COLO829 (cell line): Measurements from ENCODE around the gene MBD3L3.
"Not testable (repeated sequence)": the region's sequence is repeated elsewhere in the genome, so short reads cannot be mapped to it uniquely, and the experiment has no call there.

Experiments used
- DNase-seq: peaks from one replicate; pipeline ENCODE4 v3.0.0; 2012; ENCODE audit warnings: low spot score

MBD3L3 gene

GRCh38 chr19:7063339-7063738 lies 4.9 kb upstream of the MBD3L3 start:
- DNase-seq: no peak

GRCh38 chr19:7059977-7060376 lies 1.5 kb upstream of the MBD3L3 start:
- not testable (repeated sequence) for DNase-seq

- not testable (repeated sequence) for DNase-seq
These were observed 2.1 kb downstream of the MBD3L3 start for GRCh38 chr19:7056371-7056770.

- not testable (repeated sequence) for DNase-seq
These were observed 2.8 kb downstream of the MBD3L3 start for GRCh38 chr19:7055679-7056078.

GRCh38 chr19:7054635-7055368 lies 3.7 kb downstream of the MBD3L3 start:
- DNase-seq: not testable (repeated sequence)

GRCh38 chr19:7052896-7053295 lies 5.6 kb downstream of the MBD3L3 start:
- not testable (repeated sequence) for DNase-seq

- DNase-seq: not testable (repeated sequence)
These were observed 7.1 kb downstream of the MBD3L3 start for GRCh38 chr19:7051421-7051820.

- not testable (repeated sequence) for DNase-seq
These were observed 9.5 kb downstream of the MBD3L3 start, which contains the start of gene MBD3L2 for GRCh38 chr19:7049021-7049420. Gene MBD3L2 (plus strand): TSS chr19:7049321. CDS start chr19:7049374, 53 bp downstream.

GRCh38 chr19:7041563-7041962 lies 16.9 kb downstream of the MBD3L3 start:
- not testable (repeated sequence) for DNase-seq

- not testable (repeated sequence) for DNase-seq
These were observed 18.4 kb downstream of the MBD3L3 start, which contains the start of gene MBD3L4 for GRCh38 chr19:7040079-7040478. Gene MBD3L4 (minus strand): TSS chr19:7040179. CDS start chr19:7040144, 35 bp downstream.

- DNase-seq: not testable (repeated sequence)
These were observed 28.2 kb downstream of the MBD3L3 start, which contains the start of gene MBD3L5 for GRCh38 chr19:7030278-7030677. Gene MBD3L5 (plus strand): TSS chr19:7030578. CDS start chr19:7030612, 34 bp downstream.

- DNase-seq: not testable (repeated sequence)
These were observed 29.7 kb downstream of the MBD3L3 start for GRCh38 chr19:7028790-7029189.

GRCh38 chr19:7021331-7021730 lies 37.1 kb downstream of the MBD3L3 start, which contains the start of gene MBD3L2B:
Gene MBD3L2B (minus strand): TSS chr19:7021431. CDS start chr19:7021397, 34 bp downstream.
- not testable (repeated sequence) for DNase-seq

GRCh38 chr19:7018828-7019227 lies 39.6 kb downstream of the MBD3L3 start:
- DNase-seq: no peak

GRCh38 chr19:7013678-7014077 lies 44.8 kb downstream of the MBD3L3 start:
- peak; percentile 64 for DNase-seq

GRCh38 chr19:7010722-7011593 lies 47.5 kb downstream of the MBD3L3 start:
- no peak for DNase-seq

GRCh38 chr19:7007859-7008258 lies 50.6 kb downstream of the MBD3L3 start:
- DNase-seq: no peak
